Natural killer cell (primary cell): ENCODE measurements around the gene RGS9. TPM values are rescaled to one million over a fixed set of nuclear protein-coding genes. Genes with fewer than 3 reads are reported as not detected.
"Not testable (repeated sequence)": the region's sequence is repeated elsewhere in the genome, so short reads cannot be mapped to it uniquely, and the experiment has no call there.

Source experiments
- ATAC-seq, 3 donors: fragments of 150-1000 bp in 2 of 3; fragments of 200-7000 bp in 1 of 3; cut with Tn5 transposase; 1 replicate in 1 of 3; 2 replicates in 2 of 3; pipeline ENCODE4 v1.10.0; 2021; ENCODE audit warnings: mild to moderate bottlenecking in 2 of 3, moderate library complexity in 2 of 3
- DNase-seq, 2 donors: peaks; one replicate each; pipeline versions ENCODE4 v3.0.0 to v3.0.0-alpha.2; 2013 to 2021; ENCODE audit warnings: mixed read lengths in 1 of 2
- H3K27ac ChIP-seq: one replicate; pipeline ENCODE4 v1.5.1; 2013; ENCODE audit warnings: mild to moderate bottlenecking, low read length
- H3K27me3 ChIP-seq: one replicate; pipeline ENCODE4 v1.6.1; 2013; ENCODE audit warnings: low read length; ENCODE audit not compliant: control insufficient read depth, insufficient read depth
- H3K36me3 ChIP-seq: one replicate; pipeline ENCODE4 v1.6.1; 2013; ENCODE audit warnings: low read length; ENCODE audit not compliant: control insufficient read depth, insufficient read depth
- H3K4me1 ChIP-seq: one replicate; pipeline ENCODE4 v1.6.1; 2013; ENCODE audit warnings: low read length; ENCODE audit not compliant: control insufficient read depth, insufficient read depth
- H3K4me3 ChIP-seq: one replicate; pipeline ENCODE4 v1.5.1; 2013; ENCODE audit warnings: low read length
- H3K9me3 ChIP-seq: one replicate; pipeline ENCODE4 v1.6.1; 2013; ENCODE audit warnings: low read length; ENCODE audit not compliant: control insufficient read depth, insufficient read depth
- H3K27ac Mint-ChIP-seq, 2 donors: one replicate each; pipeline ENCODE4 v1.8.0; 2022; ENCODE audit warnings: mild to moderate bottlenecking in 2 of 2, mixed read lengths in 2 of 2, moderate library complexity in 1 of 2
- H3K27me3 Mint-ChIP-seq, 2 donors: one replicate each; pipeline ENCODE4 v1.8.0; 2022; ENCODE audit warnings: low read depth in 2 of 2, mixed read lengths in 2 of 2
- H3K36me3 Mint-ChIP-seq: one replicate; pipeline ENCODE4 v1.8.0; 2022; ENCODE audit warnings: mixed read lengths
- H3K4me1 Mint-ChIP-seq, 2 donors: one replicate each; pipeline ENCODE4 v1.8.0; 2022; ENCODE audit warnings: mixed read lengths in 2 of 2
- H3K4me3 Mint-ChIP-seq: one replicate; pipeline ENCODE4 v1.8.0; 2022; ENCODE audit warnings: mild to moderate bottlenecking, moderate library complexity, mixed read lengths
- H3K9me3 Mint-ChIP-seq, 2 donors: one replicate each; pipeline ENCODE4 v1.8.0; 2022; ENCODE audit warnings: mixed read lengths in 2 of 2
- WGBS: methylation state at CpG from one replicate; pipeline ENCODE4 v1.1.7; 2013; ENCODE audit warnings: missing lambda C conversion rate; ENCODE audit not compliant: insufficient coverage; 5-methylcytosine and 5-hydroxymethylcytosine counted together
- intact Hi-C: fragments of 100-400 bp; cut with micrococcal nuclease; formaldehyde crosslinking; loops from one replicate; pipeline ENCODE4 v1.14.2; 2022
- total RNA-seq, 4 donors: library from RNA; stranded (reverse); fragments of 120-200 nt in 1 of 4; gene quantifications; one replicate each; pipeline versions ENCODE4 v1.2.3 to v1.2.4, GENCODE V29; 2013 to 2022
- TF ChIP-seq, protein P1 (sequence below): fragments of 200-600 bp; IDR thresholded peaks from one replicate; pipeline ENCODE4 v1.8.0; 2022; ENCODE audit warnings: antibody characterized with exemption

RGS9 gene
- total RNA-seq, 3 donors from 2014 or later (not counting 1 experiment from before 2014, with no cell fraction given), result 25.0 to 47.3 (median 37.2) TPM

DNA sequence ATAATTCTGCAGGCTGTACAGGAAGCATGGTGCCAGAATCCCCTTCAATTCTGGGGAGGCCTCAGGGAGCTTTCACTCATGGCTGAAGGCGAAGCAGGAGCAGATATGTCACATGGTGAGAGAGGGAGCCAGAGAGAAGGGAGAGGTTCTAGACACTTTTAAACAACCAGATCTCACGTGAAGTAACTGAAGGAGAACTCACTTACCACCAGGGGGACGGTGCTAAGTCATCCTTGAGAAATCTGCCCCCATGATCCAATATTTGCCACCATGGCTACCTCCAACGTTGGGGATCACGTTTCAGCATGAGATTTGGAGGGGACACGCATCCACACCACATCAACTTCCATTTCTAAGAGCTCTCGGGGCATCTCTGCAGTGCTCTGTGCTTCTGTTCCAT is 43.2 kb upstream of the RGS9 start:
- 92% methylated on average over 7 of the region's 7 CpGs for WGBS
- Mint-ChIP-seq H3K4me1 (peaks cover 0 to 6% of the 10 kb centered on the region in 2 donors), H3K27me3 (no peaks in the 10 kb centered on the region), H3K27ac (no peak overlapping the region), H3K4me3 (no peak overlapping the region), H3K36me3 (no peaks in the 10 kb centered on the region), H3K9me3 (no peaks in the 10 kb centered on the region)
- Histone ChIP-seq H3K9me3 (no peaks in the 10 kb centered on the region), H3K4me3 (no peak overlapping the region), H3K27me3 (no peaks in the 10 kb centered on the region), H3K4me1 (no peaks in the 10 kb centered on the region), H3K36me3 (no peaks in the 10 kb centered on the region), H3K27ac (no peak overlapping the region)
- intact Hi-C loops, result no loop called here
- TF ChIP-seq, protein P1, sequence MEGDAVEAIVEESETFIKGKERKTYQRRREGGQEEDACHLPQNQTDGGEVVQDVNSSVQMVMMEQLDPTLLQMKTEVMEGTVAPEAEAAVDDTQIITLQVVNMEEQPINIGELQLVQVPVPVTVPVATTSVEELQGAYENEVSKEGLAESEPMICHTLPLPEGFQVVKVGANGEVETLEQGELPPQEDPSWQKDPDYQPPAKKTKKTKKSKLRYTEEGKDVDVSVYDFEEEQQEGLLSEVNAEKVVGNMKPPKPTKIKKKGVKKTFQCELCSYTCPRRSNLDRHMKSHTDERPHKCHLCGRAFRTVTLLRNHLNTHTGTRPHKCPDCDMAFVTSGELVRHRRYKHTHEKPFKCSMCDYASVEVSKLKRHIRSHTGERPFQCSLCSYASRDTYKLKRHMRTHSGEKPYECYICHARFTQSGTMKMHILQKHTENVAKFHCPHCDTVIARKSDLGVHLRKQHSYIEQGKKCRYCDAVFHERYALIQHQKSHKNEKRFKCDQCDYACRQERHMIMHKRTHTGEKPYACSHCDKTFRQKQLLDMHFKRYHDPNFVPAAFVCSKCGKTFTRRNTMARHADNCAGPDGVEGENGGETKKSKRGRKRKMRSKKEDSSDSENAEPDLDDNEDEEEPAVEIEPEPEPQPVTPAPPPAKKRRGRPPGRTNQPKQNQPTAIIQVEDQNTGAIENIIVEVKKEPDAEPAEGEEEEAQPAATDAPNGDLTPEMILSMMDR, result no peak
- DNase-seq (peak in 1 of 2 donors; percentile 17), ATAC-seq (no peak)

DNA sequence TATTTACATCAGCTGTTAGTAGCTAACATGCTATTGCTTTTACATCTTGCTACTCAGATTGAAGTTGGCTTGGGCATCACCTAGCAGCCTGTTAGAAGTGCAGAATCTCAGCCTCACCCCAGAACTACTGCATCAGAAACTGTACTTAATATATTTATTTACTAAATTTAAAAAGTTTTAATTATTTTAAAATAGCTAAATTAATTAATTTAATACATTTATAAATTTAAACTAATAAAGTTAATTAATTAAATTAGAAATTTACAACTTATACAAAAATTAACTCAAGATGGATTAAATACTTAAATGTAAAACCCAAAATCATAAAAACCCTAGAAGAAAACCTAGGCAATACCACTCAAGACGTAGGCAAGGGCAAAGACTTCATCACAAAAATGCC is 41.7 kb upstream of the RGS9 start:
- 92% methylated on average over 1 of the region's 1 CpG for WGBS
- intact Hi-C loops, result no loop called here
- H3K9me3 ChIP-seq, result no peaks in the 10 kb centered on the region
- DNase-seq (no peak), ATAC-seq (no peak)
- no peaks in the 10 kb centered on the region for H3K36me3 ChIP-seq
- TF ChIP-seq, protein P1, result no peak
- Mint-ChIP-seq H3K27me3 (no peaks in the 10 kb centered on the region), H3K9me3 (no peaks in the 10 kb centered on the region), H3K4me3 (no peak overlapping the region), H3K36me3 (no peaks in the 10 kb centered on the region), H3K27ac (no peak overlapping the region), H3K4me1 (peaks cover 13% of the 10 kb centered on the region in 2 donors)
- peaks cover 6% of the 10 kb centered on the region for H3K4me1 ChIP-seq
- H3K27me3 ChIP-seq, result no peaks in the 10 kb centered on the region
- no peak overlapping the region for H3K4me3 ChIP-seq
- no peak overlapping the region for H3K27ac ChIP-seq

DNA sequence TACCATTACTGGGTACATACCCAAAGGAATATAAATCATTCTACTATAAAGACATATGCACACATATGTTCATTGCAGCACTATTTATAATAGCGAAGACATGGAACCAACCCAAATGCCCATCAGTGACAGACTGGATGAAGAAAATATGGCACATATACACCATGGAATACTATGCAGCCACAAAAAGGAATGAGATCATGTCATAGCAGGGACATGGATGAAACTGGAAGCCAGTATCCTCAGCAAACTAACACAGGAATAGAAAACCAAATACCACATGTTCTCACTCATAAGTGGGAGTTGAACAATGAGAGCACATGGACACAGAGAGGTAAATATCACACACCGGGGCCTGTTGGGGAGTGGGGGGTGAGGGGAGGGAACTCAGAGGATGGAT is 40.8 kb upstream of the RGS9 start:
- DNase-seq, H3K36me3 Mint-ChIP-seq, H3K27ac ChIP-seq, H3K27me3 ChIP-seq, ATAC-seq, H3K27me3 Mint-ChIP-seq, H3K36me3 ChIP-seq, intact Hi-C loops, H3K27ac Mint-ChIP-seq, H3K9me3 Mint-ChIP-seq, H3K9me3 ChIP-seq, H3K4me3 Mint-ChIP-seq, H3K4me3 ChIP-seq: not testable (repeated sequence)
- peaks cover 14% of the 10 kb centered on the region for H3K4me1 ChIP-seq
- peaks cover 13 to 19% of the 10 kb centered on the region in 2 donors for H3K4me1 Mint-ChIP-seq
- 100% methylated on average over 2 of the region's 2 CpGs for WGBS

DNA sequence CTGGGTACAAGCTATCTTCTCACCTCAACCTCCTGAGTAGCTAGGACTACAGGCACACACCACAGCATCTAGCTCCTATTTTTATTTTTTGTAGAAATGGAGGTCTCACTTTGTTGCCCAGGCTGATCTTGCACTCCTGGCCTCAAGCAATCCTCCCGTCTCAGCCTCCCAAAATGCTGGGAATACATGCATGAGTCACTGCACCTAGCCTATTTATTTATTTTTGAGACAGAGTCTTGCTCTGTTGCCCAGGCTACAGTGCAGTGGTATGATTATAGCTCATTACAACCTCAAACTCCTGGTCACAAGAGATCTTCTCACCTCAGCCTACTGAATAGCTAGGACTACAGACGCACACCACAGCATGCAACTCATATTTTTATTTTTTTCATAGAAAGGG is 40.1 kb upstream of the RGS9 start:
- TF ChIP-seq, protein P1, result no peak
- ATAC-seq (no peak), DNase-seq (no peak)
- H3K9me3 ChIP-seq, result no peaks in the 10 kb centered on the region
- 81% methylated on average over 2 of the region's 2 CpGs for WGBS
- H3K27ac ChIP-seq, result no peak overlapping the region
- Mint-ChIP-seq H3K36me3 (no peaks in the 10 kb centered on the region), H3K27me3 (no peaks in the 10 kb centered on the region), H3K9me3 (no peaks in the 10 kb centered on the region), H3K4me1 (peaks cover 13 to 19% of the 10 kb centered on the region in 2 donors), H3K4me3 (no peak overlapping the region), H3K27ac (peak overlapping the region in 1 of 2 donors; percentile 30)
- no peaks in the 10 kb centered on the region for H3K36me3 ChIP-seq
- intact Hi-C loops, result no loop called here
- no peak overlapping the region for H3K4me3 ChIP-seq
- peaks cover 15% of the 10 kb centered on the region for H3K4me1 ChIP-seq
- H3K27me3 ChIP-seq, result no peaks in the 10 kb centered on the region
